Fibroblast of the aortic adventitia (primary cell): ENCODE results near the gene ZNF511. TPM values are rescaled to one million over a fixed set of nuclear protein-coding genes. Genes with fewer than 3 reads are reported as not detected.

Experiments
- DNase-seq: peaks from one replicate; pipeline ENCODE4 v3.0.0-alpha.2; 2010; ENCODE audit warnings: low read depth
- H3K4me3 ChIP-seq: 2 replicates; pipeline ENCODE4 v1.5.1; 2011; ENCODE audit warnings: low read depth, mild to moderate bottlenecking, control low read depth, low read length, moderate library complexity
- total RNA-seq: library from RNA; depleted of rRNA; stranded (reverse); fragments of >200 nt; gene quantifications from 2 replicates; pipeline ENCODE4 v1.2.3, GENCODE V29; 2012; ENCODE audit warnings: low replicate concordance
- TF ChIP-seq, protein P1 (sequence below): IDR thresholded peaks from 2 replicates; pipeline ENCODE4 v1.5.1; 2011; ENCODE audit warnings: mild to moderate bottlenecking, low read length, control low read depth, inconsistent platforms; ENCODE audit not compliant: insufficient read depth

ZNF511 gene
- total RNA-seq, 1 donor, result 22.1 TPM

DNA sequence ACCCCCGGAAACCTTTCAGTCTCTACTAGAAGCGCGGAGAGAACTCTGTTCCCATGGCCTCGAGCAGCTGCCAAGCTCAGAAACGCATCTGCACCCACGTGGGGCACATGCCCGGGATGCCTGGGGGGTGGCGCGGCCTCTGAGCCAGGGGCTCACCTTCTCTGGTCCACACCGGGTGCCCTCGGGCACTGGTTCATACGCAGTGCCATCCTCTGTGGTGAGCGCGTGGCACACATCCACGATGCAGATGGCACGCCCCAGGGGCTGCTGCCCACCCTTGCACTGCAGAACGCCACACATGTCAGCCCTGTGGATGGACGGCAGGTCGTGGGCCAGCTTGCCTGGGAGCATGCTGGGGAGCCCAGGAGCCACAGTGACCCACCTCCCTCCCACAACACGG lies 38.5 kb upstream of the ZNF511 start:
- DNase-seq, result no peak
- no peak overlapping the region for H3K4me3 ChIP-seq
- TF ChIP-seq, protein P1, sequence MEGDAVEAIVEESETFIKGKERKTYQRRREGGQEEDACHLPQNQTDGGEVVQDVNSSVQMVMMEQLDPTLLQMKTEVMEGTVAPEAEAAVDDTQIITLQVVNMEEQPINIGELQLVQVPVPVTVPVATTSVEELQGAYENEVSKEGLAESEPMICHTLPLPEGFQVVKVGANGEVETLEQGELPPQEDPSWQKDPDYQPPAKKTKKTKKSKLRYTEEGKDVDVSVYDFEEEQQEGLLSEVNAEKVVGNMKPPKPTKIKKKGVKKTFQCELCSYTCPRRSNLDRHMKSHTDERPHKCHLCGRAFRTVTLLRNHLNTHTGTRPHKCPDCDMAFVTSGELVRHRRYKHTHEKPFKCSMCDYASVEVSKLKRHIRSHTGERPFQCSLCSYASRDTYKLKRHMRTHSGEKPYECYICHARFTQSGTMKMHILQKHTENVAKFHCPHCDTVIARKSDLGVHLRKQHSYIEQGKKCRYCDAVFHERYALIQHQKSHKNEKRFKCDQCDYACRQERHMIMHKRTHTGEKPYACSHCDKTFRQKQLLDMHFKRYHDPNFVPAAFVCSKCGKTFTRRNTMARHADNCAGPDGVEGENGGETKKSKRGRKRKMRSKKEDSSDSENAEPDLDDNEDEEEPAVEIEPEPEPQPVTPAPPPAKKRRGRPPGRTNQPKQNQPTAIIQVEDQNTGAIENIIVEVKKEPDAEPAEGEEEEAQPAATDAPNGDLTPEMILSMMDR, result no peak

DNA sequence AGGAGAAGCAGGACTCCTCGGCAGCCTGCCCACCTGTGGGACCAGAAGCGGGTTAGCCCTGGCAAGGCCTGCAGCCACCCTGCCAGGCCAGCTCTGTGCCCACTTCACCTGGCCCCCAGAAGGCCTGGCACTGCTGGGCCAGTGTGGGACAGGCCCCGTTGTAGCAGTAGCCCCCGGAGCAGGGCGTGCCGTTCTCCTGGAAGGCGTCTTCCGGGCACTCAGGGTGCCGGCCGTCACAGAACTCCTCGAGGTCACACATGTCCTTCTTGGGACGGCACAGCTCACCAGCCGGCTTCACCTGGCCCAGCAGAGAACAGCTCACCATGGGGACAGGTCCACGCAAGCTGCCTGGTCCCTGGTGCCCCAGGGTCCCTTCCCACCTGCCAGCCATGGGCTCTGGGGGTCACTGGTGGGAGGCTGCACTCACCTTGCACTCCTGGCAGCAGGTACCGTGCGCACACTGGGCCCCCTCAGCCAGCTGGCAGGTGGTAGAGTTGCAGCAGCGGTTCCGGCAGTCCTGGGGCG lies 37.9 kb upstream of the ZNF511 start:
- TF ChIP-seq, protein P1, result no peak
- no peak overlapping the region for H3K4me3 ChIP-seq
- DNase-seq, result no peak

DNA sequence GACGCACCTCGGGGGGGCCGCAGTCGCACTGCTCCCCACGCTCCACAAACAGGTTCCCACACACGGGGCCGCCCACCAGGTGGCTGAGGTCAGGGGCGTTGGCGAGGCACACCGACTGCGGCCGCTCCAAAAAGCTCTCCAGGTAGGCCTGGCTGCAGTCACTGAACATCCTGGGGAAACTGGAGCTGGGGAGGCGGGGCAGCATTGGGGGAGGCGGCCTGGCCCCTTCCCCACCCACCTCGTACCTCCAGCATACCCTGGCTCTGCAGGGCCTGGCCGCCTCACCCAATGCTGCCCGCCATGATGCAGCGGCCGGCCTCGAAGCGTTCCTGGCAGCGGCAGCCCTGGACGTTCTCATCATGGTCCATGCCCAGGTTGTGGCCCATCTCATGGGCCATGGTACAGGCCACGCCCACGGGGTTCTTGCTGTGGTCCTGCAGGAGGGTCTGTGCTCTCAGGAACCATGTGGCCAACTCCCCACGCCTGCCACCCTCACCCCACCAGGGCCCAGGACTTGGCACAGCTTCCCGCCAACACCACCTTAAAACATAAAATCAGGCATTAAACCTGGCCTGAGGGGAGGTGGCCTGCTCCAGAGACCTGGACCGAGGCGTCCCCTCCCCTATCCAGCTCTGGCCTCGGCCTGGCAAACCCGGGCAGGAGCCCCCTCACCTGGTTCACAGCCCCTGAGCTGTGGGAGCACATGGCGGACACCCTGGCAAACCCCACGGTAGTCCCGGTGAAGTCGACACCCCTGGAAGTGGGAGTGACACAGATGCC lies 37.0 kb upstream of the ZNF511 start:
- DNase-seq, result no peak
- TF ChIP-seq, protein P1, result no peak
- no peak overlapping the region for H3K4me3 ChIP-seq

DNA sequence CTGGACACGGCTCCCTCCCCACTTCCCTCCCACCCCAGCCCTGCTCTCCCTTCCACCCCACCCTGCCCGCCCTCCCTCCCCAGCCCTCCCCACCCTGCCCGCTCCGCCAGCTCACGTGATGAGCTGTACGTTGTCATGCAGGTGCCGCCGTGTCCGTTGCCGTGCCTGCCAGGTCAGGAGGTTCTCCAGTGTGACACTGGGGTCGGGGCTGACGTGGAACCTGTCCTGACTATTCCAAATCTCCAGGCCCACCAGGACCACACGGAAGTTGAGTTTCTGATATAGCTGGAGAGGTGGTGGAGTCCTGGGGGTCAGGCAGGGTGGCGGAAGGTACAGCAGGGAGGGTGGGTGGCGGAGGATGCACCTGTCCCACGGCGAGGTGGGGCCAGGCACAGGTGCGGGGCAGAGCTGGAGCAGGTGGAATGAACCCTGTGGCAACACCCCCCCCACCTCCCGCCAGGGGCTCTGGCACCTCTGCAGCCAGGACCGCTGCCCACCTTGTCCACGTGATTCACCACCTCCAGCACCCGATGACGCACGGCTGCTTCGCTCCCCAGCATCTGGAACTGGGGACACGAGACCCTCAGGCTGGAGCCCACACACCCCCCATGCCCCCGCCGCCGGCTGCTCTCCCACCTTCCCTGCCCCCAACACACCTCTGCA lies 36.3 kb upstream of the ZNF511 start:
- TF ChIP-seq, protein P1, result no peak
- no peak for DNase-seq
- no peak overlapping the region for H3K4me3 ChIP-seq

DNA sequence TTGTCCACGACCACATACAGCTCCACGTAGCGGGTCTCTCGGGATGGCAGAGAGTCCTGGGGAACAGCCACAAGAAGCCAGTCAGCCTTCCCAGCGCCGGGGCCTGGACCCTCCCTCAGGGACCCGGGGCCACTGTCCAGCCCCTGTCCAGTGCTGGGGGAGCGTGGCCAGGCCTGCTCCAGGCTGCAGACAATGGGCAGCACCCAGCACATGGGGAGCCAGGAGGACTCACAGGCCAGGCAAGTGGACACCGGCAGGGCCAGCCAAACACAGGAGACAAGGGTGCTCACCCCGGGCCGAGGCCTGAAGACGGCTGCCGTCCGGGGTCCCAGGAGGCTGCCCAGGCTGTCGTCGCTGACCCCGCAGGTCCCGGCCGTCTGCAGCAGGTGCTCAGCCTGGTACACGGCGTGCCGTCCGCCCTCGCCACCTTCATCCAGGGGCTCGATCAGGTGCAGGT lies 35.7 kb upstream of the ZNF511 start:
- DNase-seq, result no peak

DNA sequence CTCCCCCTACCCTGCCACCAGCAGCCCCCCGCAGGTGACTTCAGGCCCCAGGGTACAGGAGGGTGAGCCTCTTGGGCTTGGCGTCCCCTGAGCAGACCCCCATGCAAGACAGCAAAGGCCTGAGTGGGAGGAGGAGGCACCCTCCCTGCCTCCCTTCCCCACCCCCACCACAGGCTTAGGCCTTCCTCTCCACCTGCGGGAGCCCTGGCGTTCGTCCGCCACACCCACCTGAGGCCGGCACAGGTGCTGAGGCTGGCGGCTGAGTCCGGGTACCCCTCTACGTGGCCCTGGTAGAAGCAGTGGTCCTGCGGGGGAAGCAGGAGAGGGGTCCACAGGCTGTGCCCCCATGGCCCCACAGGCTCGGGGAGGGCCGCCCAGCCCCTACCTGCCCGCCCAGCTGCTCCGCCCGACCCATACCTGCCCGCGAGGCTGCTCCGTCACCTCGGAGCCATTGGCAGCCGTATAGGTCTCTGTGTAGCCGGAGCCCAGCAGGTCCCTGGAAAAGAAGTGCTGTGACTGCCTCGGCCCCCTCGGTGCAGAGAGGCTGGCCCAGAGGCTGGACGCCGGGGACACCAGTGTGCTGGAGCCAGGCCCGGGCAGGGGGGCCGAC lies 35.1 kb upstream of the ZNF511 start:
- TF ChIP-seq, protein P1, result no peak
- no peak overlapping the region for H3K4me3 ChIP-seq
- no peak for DNase-seq

More for the DNA sequence above, 35.7 kb upstream of the ZNF511 start:
- TF ChIP-seq, protein P1, result no peak
- H3K4me3 ChIP-seq, result no peak overlapping the region
